Brain microvascular endothelial cell (primary cell): ENCODE results near the gene ZPR1.
"Not testable (repeated sequence)": the region's sequence is repeated elsewhere in the genome, so short reads cannot be mapped to it uniquely, and the experiment has no call there.

Source experiments
- DNase-seq: peaks from one replicate; pipeline ENCODE4 v3.0.0-alpha.2; 2020
- H3K27ac ChIP-seq: fragments of 250-450 bp; sonication (Bioruptor Pico); 2 replicates; pipeline ENCODE4 v1.5.1; 2020; ENCODE audit warnings: mild to moderate bottlenecking, moderate library complexity
- H3K27me3 ChIP-seq: fragments of 250-450 bp; sonication (Bioruptor Pico); replicated peaks from 2 replicates; pipeline ENCODE4 v1.5.1; 2020; ENCODE audit warnings: mild to moderate bottlenecking
- H3K36me3 ChIP-seq: fragments of 250-450 bp; sonication (Bioruptor Pico); replicated peaks from 2 replicates; pipeline ENCODE4 v1.5.1; 2020; ENCODE audit warnings: mild to moderate bottlenecking
- H3K4me3 ChIP-seq: 2 replicates; pipeline ENCODE4 v1.5.1; 2011; ENCODE audit warnings: low read depth, mild to moderate bottlenecking, control low read depth, low read length, moderate library complexity
- in situ Hi-C: cut with HindIII; loops from 2 replicates; pipeline ENCODE4 v1.10.0; 2017; ENCODE audit warnings: low sequenced_read_pairs, low pct_ligation_motif_present
- TF ChIP-seq, protein P1 (sequence below): IDR thresholded peaks from 2 replicates; pipeline ENCODE4 v1.5.1; 2011; ENCODE audit warnings: low read depth, mild to moderate bottlenecking, moderate library complexity, low read length, control low read depth, inconsistent platforms; ENCODE audit errors: missing control alignments

The ZPR1 gene, protein sequence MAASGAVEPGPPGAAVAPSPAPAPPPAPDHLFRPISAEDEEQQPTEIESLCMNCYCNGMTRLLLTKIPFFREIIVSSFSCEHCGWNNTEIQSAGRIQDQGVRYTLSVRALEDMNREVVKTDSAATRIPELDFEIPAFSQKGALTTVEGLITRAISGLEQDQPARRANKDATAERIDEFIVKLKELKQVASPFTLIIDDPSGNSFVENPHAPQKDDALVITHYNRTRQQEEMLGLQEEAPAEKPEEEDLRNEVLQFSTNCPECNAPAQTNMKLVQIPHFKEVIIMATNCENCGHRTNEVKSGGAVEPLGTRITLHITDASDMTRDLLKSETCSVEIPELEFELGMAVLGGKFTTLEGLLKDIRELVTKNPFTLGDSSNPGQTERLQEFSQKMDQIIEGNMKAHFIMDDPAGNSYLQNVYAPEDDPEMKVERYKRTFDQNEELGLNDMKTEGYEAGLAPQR

DNA sequence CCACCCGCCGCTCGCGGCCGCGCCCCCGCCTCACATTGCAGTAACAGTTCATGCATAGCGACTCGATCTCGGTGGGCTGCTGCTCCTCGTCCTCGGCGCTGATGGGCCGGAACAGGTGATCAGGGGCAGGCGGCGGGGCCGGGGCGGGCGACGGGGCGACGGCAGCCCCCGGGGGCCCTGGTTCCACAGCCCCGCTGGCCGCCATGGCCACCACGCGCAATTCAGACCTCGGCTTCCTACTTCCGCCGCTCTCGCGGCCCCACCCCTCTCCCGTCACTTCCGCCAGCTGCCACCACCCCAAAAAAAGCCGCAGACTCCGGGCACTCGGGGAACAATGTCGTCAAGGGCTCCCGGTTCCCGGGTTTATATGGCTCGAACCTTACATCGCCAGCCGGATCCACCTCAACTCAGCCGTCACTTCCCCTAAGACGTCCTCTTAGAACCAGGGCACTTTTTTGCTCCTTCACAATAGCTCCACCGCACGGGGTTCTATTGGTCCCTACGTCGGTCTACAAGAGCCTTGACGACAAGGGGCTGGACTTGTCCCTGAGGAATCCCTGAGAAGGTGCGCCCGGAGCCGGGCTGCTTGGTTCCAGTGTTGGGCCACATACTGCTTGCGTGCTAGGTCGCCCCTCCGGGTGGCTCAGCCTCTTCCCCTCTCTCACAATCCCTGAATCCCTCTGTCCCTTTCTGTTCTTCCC, at the start of gene ZPR1:
TSS of gene ZPR1 (minus strand) at position 238 of the 701 bp plus-strand sequence. CDS start at position 205, 33 bp downstream.
- TF ChIP-seq, protein P1, sequence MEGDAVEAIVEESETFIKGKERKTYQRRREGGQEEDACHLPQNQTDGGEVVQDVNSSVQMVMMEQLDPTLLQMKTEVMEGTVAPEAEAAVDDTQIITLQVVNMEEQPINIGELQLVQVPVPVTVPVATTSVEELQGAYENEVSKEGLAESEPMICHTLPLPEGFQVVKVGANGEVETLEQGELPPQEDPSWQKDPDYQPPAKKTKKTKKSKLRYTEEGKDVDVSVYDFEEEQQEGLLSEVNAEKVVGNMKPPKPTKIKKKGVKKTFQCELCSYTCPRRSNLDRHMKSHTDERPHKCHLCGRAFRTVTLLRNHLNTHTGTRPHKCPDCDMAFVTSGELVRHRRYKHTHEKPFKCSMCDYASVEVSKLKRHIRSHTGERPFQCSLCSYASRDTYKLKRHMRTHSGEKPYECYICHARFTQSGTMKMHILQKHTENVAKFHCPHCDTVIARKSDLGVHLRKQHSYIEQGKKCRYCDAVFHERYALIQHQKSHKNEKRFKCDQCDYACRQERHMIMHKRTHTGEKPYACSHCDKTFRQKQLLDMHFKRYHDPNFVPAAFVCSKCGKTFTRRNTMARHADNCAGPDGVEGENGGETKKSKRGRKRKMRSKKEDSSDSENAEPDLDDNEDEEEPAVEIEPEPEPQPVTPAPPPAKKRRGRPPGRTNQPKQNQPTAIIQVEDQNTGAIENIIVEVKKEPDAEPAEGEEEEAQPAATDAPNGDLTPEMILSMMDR, result no peak
- Histone ChIP-seq H3K27ac (peak within 1 kb of the TSS; percentile 79), H3K36me3 (peaks cover 35% of the 10 kb centered on the region), H3K27me3 (no peaks in the 10 kb centered on the region), H3K4me3 (peak within 1 kb of the TSS; percentile 79)
- in situ Hi-C loops, result no loop called here
- peak; percentile 65 for DNase-seq

DNA sequence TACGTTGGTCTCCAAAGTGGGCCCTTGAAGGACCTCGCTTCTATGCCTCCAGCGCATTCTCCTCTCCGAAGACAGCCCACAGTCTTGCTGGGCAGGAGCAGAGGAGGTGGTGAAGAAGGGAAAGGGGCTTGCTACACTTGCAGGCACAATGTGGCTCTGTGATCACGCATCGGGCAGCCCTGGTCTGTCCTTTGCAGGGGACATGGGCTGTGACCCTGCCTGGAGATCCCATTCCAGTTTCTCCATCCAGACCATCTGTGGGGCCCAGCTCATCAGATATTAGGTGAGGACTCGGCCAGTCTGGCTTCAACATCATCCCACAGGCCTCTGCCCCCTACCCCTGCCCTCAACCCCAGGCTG, 48.8 kb upstream of the ZPR1 start:
- TF ChIP-seq, protein P1, result no peak
- in situ Hi-C loops, result no loop called here

DNA sequence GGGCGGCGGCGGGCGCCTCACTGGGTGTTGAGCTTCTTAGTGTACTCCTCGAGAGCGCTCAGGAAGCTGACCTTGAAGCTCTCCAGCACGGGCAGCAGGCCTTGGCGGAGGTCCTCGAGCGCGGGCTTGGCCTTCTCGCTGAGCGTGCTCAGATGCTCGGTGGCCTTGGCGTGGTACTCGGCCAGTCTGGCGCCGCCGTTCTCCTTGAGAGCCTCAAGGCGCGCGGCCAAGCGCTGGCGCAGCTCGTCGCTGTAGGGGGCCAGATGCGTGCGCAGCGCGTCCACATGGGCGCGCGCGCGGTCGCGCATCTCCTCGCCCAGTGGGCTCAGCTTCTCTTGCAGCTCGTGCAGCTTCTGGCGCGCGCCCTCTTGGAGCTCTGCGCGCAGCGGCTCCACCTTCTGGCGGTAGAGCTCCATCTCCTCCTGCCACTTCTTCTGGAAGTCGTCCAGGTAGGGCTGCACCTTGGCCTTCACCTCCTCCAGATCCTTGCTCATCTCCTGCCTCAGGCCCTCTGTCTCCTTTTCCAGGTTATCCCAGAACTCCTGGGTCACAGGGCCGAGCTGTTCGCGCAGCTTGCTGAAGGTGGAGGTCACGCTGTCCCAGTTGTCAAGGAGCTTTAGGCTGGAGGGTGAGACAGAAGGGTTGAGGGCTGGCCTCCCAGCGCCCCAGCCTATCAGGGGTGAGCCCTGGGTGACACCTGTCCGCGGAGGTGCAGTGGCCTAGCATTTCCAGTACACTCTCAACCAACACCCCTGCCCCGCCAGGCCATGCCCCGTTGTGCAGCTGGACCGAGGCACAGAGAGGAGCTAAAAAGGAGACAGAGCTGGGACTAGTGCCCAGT, 48.2 kb upstream of the ZPR1 start:
- in situ Hi-C loops, result no loop called here
- DNase-seq, result peak; percentile 89
- Histone ChIP-seq H3K27ac (no peak overlapping the region), H3K4me3 (peak overlapping the region; percentile 54), H3K36me3 (no peaks in the 10 kb centered on the region), H3K27me3 (no peaks in the 10 kb centered on the region)
- TF ChIP-seq, protein P1, result peak; percentile 80

More for the DNA sequence above, 48.8 kb upstream of the ZPR1 start:
- Histone ChIP-seq H3K27ac (no peak overlapping the region), H3K36me3 (no peaks in the 10 kb centered on the region), H3K4me3 (no peak overlapping the region), H3K27me3 (no peaks in the 10 kb centered on the region)
- DNase-seq, result no peak

DNA sequence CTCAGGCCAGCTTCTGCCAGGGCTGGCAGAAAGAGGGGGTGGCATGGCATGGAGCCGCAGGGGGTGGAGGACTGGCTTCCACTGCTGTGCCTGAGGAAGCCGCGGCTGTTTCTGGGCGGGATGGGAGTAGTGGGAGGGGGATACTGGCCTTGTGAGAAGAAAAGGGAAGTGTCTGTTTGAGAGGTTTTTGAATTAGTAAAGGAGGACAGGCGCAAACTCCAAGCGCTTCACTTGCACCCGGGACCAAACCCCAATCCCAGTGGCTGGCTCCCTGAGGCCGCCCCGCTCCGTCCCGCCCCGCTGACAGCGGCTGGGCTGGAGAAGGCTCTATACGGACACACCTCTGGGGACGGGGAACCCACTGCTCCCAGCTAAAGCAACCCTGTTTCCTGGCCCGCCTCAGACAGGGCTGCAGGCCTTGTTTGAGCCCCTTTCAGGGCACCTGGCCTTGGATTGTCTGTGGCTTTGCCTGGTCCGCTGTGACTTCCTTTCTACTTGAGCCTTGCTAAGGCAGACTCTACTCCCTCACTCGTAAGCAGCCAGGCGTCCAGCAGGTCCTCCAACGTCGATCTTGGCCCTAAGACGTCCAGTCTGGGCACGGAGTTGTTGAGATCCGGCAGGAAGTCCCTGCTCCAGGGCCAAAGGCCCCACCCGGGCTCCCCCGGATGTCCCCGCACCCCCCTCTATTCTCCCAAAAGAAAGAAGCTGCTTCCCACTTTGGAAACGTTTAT, 47.4 kb upstream of the ZPR1 start:
- Histone ChIP-seq H3K27me3 (no peaks in the 10 kb centered on the region), H3K36me3 (no peaks in the 10 kb centered on the region), H3K27ac (no peak overlapping the region), H3K4me3 (peak overlapping the region; percentile 54)
- in situ Hi-C loops, result no loop called here
- TF ChIP-seq, protein P1, result no peak
- DNase-seq, result no peak

DNA sequence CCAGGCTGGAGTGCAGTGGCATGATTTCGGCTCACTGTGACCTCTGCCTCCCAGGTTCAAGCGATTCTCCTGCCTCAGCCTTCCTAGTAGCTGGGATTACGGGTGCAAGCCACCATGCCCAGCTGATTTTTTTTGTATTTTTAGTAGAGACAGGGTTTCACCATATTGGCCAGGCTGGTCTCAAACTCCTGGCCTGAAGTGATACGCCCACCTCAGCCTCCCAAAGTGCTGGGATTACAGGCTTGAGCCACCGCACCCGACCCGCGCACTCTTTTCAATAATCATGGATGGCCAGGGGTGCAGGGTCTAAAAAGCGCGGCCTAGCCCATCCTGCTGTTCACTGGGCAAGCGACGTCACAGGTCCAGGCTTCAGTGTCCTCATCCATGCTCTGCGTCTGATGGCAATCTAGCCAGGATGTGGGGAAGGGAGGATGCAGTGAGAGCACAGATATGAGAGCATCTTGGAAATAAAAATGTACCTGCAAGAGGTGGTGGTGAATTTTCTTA, 46.8 kb upstream of the ZPR1 start:
- in situ Hi-C loops, result not testable (repeated sequence)

More for the DNA sequence above, 46.8 kb upstream of the ZPR1 start:
- H3K4me3 ChIP-seq, DNase-seq, H3K36me3 ChIP-seq, H3K27me3 ChIP-seq, H3K27ac ChIP-seq: not testable (repeated sequence)
